H9 (cell line): Measurements from ENCODE around the gene DAPK1. TPM values are rescaled to one million over a fixed set of nuclear protein-coding genes. Genes with fewer than 3 reads are reported as not detected.

ENCODE experiments used
- DNase-seq: peaks from one replicate; pipeline ENCODE4 v3.0.0-alpha.2; 2017
- H2AFZ ChIP-seq: one replicate; pipeline ENCODE4 v1.6.1; 2013; ENCODE audit warnings: mild to moderate bottlenecking, low read length, control low read depth, moderate library complexity
- H2AK5ac ChIP-seq: 2 replicates; pipeline ENCODE4 v1.6.1; 2013; ENCODE audit warnings: low read length, control low read depth, mixed read lengths; ENCODE audit not compliant: insufficient read length
- H2BK120ac ChIP-seq: one replicate; pipeline ENCODE4 v1.6.1; 2013; ENCODE audit warnings: low read depth, mild to moderate bottlenecking, low read length, control low read depth, inconsistent platforms; ENCODE audit not compliant: poor library complexity, severe bottlenecking
- H2BK12ac ChIP-seq: 2 replicates; pipeline ENCODE4 v1.6.1; 2013; ENCODE audit warnings: low read length, control low read depth, mixed read lengths, low read depth; ENCODE audit not compliant: insufficient read length
- H2BK15ac ChIP-seq: 2 replicates; pipeline ENCODE4 v1.6.1; 2013; ENCODE audit warnings: low read depth, low read length, control low read depth
- H2BK20ac ChIP-seq: one replicate; pipeline ENCODE4 v1.6.1; 2013; ENCODE audit warnings: low read depth, mild to moderate bottlenecking, low read length, control low read depth, inconsistent platforms; ENCODE audit not compliant: poor library complexity, severe bottlenecking
- H2BK5ac ChIP-seq: 2 replicates; pipeline ENCODE4 v1.6.1; 2013; ENCODE audit warnings: low read length, control low read depth, mixed read lengths; ENCODE audit not compliant: insufficient read length
- H3K14ac ChIP-seq: 2 replicates; pipeline ENCODE4 v1.6.1; 2013; ENCODE audit warnings: low read length, control low read depth; ENCODE audit not compliant: insufficient read depth
- H3K18ac ChIP-seq: 2 replicates; pipeline ENCODE4 v1.6.1; 2013; ENCODE audit warnings: low read depth, mild to moderate bottlenecking, mixed read lengths, low read length, control low read depth; ENCODE audit not compliant: insufficient read length
- H3K23ac ChIP-seq: 2 replicates; pipeline ENCODE4 v1.6.1; 2013; ENCODE audit warnings: low read length, control low read depth, mixed read lengths, low read depth; ENCODE audit not compliant: insufficient read length
- H3K23me2 ChIP-seq: 2 replicates; pipeline ENCODE4 v1.6.1; 2013; ENCODE audit warnings: low read depth, mild to moderate bottlenecking, mixed read lengths, low read length, control low read depth; ENCODE audit not compliant: insufficient read length, poor library complexity, severe bottlenecking
- H3K27ac ChIP-seq: 2 replicates; pipeline ENCODE4 v1.5.1; 2013; ENCODE audit warnings: low read length, control low read depth, mixed read lengths, low read depth; ENCODE audit not compliant: insufficient read length
- H3K27me3 ChIP-seq: 2 replicates; pipeline ENCODE4 v1.6.1; 2013; ENCODE audit warnings: low read length, control low read depth, inconsistent platforms; ENCODE audit not compliant: insufficient read depth
- H3K4ac ChIP-seq: 2 replicates; pipeline ENCODE4 v1.6.1; 2013; ENCODE audit warnings: low read depth, mild to moderate bottlenecking, control low read depth, inconsistent platforms, low read length, moderate library complexity
- H3K4me1 ChIP-seq: 2 replicates; pipeline ENCODE4 v1.6.1; 2013; ENCODE audit warnings: low read length, control low read depth, inconsistent platforms; ENCODE audit not compliant: insufficient read depth
- H3K4me2 ChIP-seq: 2 replicates; pipeline ENCODE4 v1.6.1; 2013; ENCODE audit warnings: low read length, control low read depth, mixed read lengths; ENCODE audit not compliant: insufficient read length, insufficient read depth
- H3K56ac ChIP-seq: 2 replicates; pipeline ENCODE4 v1.6.1; 2013; ENCODE audit warnings: low read depth, mild to moderate bottlenecking, mixed read lengths, low read length, control low read depth; ENCODE audit not compliant: insufficient read length
- H3K79me1 ChIP-seq: 2 replicates; pipeline ENCODE4 v1.6.1; 2013; ENCODE audit warnings: low read depth, mild to moderate bottlenecking, moderate library complexity, low read length, control low read depth, inconsistent platforms; ENCODE audit not compliant: insufficient read depth, poor library complexity, severe bottlenecking
- H3K79me2 ChIP-seq: 2 replicates; pipeline ENCODE4 v1.6.1; 2013; ENCODE audit warnings: low read length, control low read depth, inconsistent platforms; ENCODE audit not compliant: insufficient read depth
- H3K9ac ChIP-seq: 2 replicates; pipeline ENCODE4 v1.6.1; 2013; ENCODE audit warnings: low read length, control low read depth, mixed read lengths; ENCODE audit not compliant: insufficient read length; ENCODE audit errors: extremely low read depth
- H3K9me3 ChIP-seq: one replicate; pipeline ENCODE4 v1.6.1; 2013; ENCODE audit warnings: low read depth, low read length, inconsistent platforms; ENCODE audit not compliant: control insufficient read depth
- H3T11ph ChIP-seq: one replicate; pipeline ENCODE4 v1.6.1; 2013; ENCODE audit warnings: mild to moderate bottlenecking, low read length, control low read depth, inconsistent platforms
- H4K20me1 ChIP-seq: one replicate; pipeline ENCODE4 v1.6.1; 2013; ENCODE audit not compliant: control insufficient read depth, insufficient read length, insufficient read depth
- H4K5ac ChIP-seq: 2 replicates; pipeline ENCODE4 v1.6.1; 2013; ENCODE audit warnings: low read depth, mild to moderate bottlenecking, mixed read lengths, low read length, control low read depth; ENCODE audit not compliant: insufficient read length
- H4K8ac ChIP-seq: replicated peaks from 2 replicates; pipeline ENCODE4 v1.6.1; 2013; ENCODE audit warnings: low read length, control low read depth, mixed read lengths, low read depth; ENCODE audit not compliant: insufficient read length
- H4K91ac ChIP-seq: 2 replicates; pipeline ENCODE4 v1.6.1; 2013; ENCODE audit warnings: low read depth, mild to moderate bottlenecking, moderate library complexity, mixed read lengths, low read length, control low read depth; ENCODE audit not compliant: insufficient read length
- H3K27ac Mint-ChIP-seq, 3 experiments: 2 replicates in 2 of 3; 3 replicates in 1 of 3; pipeline ENCODE4 v1.8.0; 2020 to 2021; ENCODE audit warnings: mixed read lengths in 3 of 3, mild to moderate bottlenecking in 1 of 3, moderate library complexity in 1 of 3
- H3K27me3 Mint-ChIP-seq: 2 replicates; pipeline ENCODE4 v1.8.0; 2021; ENCODE audit warnings: low read depth, mild to moderate bottlenecking, moderate library complexity, mixed read lengths
- H3K36me3 Mint-ChIP-seq, 3 experiments: 2 replicates in 2 of 3; 3 replicates in 1 of 3; pipeline ENCODE4 v1.8.0; 2020 to 2021; ENCODE audit warnings: low read depth in 3 of 3, mixed read lengths in 3 of 3; ENCODE audit not compliant: insufficient read depth in 1 of 3
- H3K4me1 Mint-ChIP-seq, 2 experiments: 2 replicates each; pipeline ENCODE4 v1.8.0; 2020; ENCODE audit warnings: mixed read lengths in 2 of 2
- H3K4me3 Mint-ChIP-seq, 2 experiments: 2 replicates in 1 of 2; 3 replicates in 1 of 2; pipeline ENCODE4 v1.8.0; 2020 to 2021; ENCODE audit warnings: mild to moderate bottlenecking in 2 of 2, mixed read lengths in 2 of 2, moderate library complexity in 1 of 2
- H3K9me3 Mint-ChIP-seq, 2 experiments: 2 replicates in 1 of 2; 3 replicates in 1 of 2; pipeline ENCODE4 v1.8.0; 2020; ENCODE audit warnings: mild to moderate bottlenecking in 2 of 2, mixed read lengths in 2 of 2, moderate library complexity in 1 of 2
- CTCF ChIP-seq: fragments of 200-600 bp; sonication (generic); conservative IDR thresholded peaks from 3 replicates; pipeline ENCODE4 v1.8.0; 2021; ENCODE audit warnings: antibody characterized with exemption, mild to moderate bottlenecking
- WGBS: extraction: QIAGEN DNeasy Blood & Tissue Kit; methylation state at CpG from one replicate; pipeline ENCODE4 v1.1.7; 2013; ENCODE audit warnings: missing lambda C conversion rate, low lambda C conversion rate, mixed read lengths; ENCODE audit not compliant: insufficient read length; ENCODE audit errors: extremely low coverage; 5-methylcytosine and 5-hydroxymethylcytosine counted together
- total RNA-seq: library from RNA; stranded (reverse); gene quantifications from 2 replicates; pipeline ENCODE4 v1.2.1, GENCODE V29; 2021

DAPK1 gene
- total RNA-seq, 1 experiment from 2014 or later, result 79.4 TPM

DNA sequence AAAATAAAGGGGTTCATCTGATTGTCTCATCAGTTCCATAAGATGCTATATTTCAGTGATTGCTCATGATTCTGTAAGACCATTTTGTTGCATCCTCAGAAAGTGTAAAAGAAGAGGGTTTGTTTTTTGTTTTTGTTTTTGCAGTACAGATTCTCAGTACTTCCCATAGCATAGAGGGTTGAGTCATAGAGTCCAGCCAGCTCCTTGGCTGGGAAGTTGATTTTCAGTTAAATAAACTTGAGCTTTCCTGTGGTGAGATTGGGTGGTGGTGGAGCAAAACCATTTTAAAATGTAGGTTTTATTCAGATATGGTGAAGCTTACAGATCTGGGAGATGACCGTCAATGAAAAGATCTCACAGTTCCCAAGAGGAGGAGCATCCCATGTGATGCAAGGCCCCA is 48.2 kb downstream of the DAPK1 start:
- peaks cover 5% of the 10 kb centered on the region for H3K4me1 ChIP-seq
- no peak for TF ChIP-seq CTCF
- H3K36me3 Mint-ChIP-seq, result peaks cover 17 to 25% (median 20%) of the 10 kb centered on the region in 3 experiments
- no peak overlapping the region for H3K14ac ChIP-seq
- H3K27ac Mint-ChIP-seq, result peak overlapping the region; percentile 31 to 76 (median 64); a peak in 6 of 7 replicates
- no peak overlapping the region for H3K4me2 ChIP-seq
- no peak overlapping the region for H3K27ac ChIP-seq
- H3T11ph ChIP-seq, result no peak overlapping the region
- H2AK5ac ChIP-seq, result no peak overlapping the region
- no peak overlapping the region for H2BK20ac ChIP-seq
- H3K9ac ChIP-seq, result no peak overlapping the region
- no peak overlapping the region for H4K5ac ChIP-seq
- H3K23me2 ChIP-seq, result no peaks in the 10 kb centered on the region
- H2BK5ac ChIP-seq, result no peak overlapping the region
- H4K20me1 ChIP-seq, result no peaks in the 10 kb centered on the region
- peaks cover 8% of the 10 kb centered on the region for H3K79me1 ChIP-seq
- no peak overlapping the region for H3K56ac ChIP-seq
- peaks cover 8% of the 10 kb centered on the region for H3K79me2 ChIP-seq
- no peak overlapping the region for H4K8ac ChIP-seq
- WGBS, result no CpG with 5 or more reads among the region's 1 CpG
- peaks cover 22% of the 10 kb centered on the region in 2 experiments for H3K4me1 Mint-ChIP-seq
- H3K9me3 ChIP-seq, result no peaks in the 10 kb centered on the region
- no peak overlapping the region for H2BK15ac ChIP-seq
- H3K27me3 Mint-ChIP-seq, result no peaks in the 10 kb centered on the region
- H3K18ac ChIP-seq, result no peak overlapping the region
- H4K91ac ChIP-seq, result no peak overlapping the region
- no peak overlapping the region for H2BK120ac ChIP-seq
- peaks cover 2% of the 10 kb centered on the region in 2 experiments; a peak in 1 of 5 replicates for H3K9me3 Mint-ChIP-seq
- DNase-seq, result no peak
- H2BK12ac ChIP-seq, result no peak overlapping the region
- H3K27me3 ChIP-seq, result no peaks in the 10 kb centered on the region
- no peak overlapping the region for H3K4ac ChIP-seq
- no peak overlapping the region for H3K23ac ChIP-seq
- H2AFZ ChIP-seq, result no peak overlapping the region
- H3K4me3 Mint-ChIP-seq, result no peak overlapping the region
